MG63 (cell line): ENCODE data around the gene PER1. TPM values are rescaled to one million over a fixed set of nuclear protein-coding genes. Genes with fewer than 3 reads are reported as not detected.

Experiments used
- DNase-seq: peaks from one replicate; pipeline ENCODE4 v3.0.0-alpha.2; 2020
- H3K27me3 ChIP-seq: fragments of 250-450 bp; sonication (Bioruptor Pico); 2 replicates; pipeline ENCODE4 v1.5.1; 2020; ENCODE audit warnings: mild to moderate bottlenecking, moderate library complexity
- H3K36me3 ChIP-seq: fragments of 250-450 bp; sonication (Bioruptor Pico); 2 replicates; pipeline ENCODE4 v1.5.1; 2020; ENCODE audit warnings: mild to moderate bottlenecking, moderate library complexity
- H3K4me3 ChIP-seq: fragments of 250-450 bp; sonication (Bioruptor Pico); 2 replicates; pipeline ENCODE4 v1.5.1; 2020; ENCODE audit warnings: mild to moderate bottlenecking, moderate library complexity
- H3K9me3 ChIP-seq: fragments of 250-450 bp; sonication (Bioruptor Pico); 2 replicates; pipeline ENCODE4 v1.5.1; 2020; ENCODE audit warnings: mild to moderate bottlenecking, moderate library complexity
- total RNA-seq: library from RNA; depleted of rRNA; stranded (reverse); fragments of >200 nt; shearing (Covaris generic); gene quantifications from 2 replicates; pipeline ENCODE4 v1.2.3, GENCODE V29; 2014; ENCODE audit warnings: low replicate concordance

Gene PER1
- total RNA-seq, 1 experiment from 2014 or later = 7.9 TPM

DNA sequence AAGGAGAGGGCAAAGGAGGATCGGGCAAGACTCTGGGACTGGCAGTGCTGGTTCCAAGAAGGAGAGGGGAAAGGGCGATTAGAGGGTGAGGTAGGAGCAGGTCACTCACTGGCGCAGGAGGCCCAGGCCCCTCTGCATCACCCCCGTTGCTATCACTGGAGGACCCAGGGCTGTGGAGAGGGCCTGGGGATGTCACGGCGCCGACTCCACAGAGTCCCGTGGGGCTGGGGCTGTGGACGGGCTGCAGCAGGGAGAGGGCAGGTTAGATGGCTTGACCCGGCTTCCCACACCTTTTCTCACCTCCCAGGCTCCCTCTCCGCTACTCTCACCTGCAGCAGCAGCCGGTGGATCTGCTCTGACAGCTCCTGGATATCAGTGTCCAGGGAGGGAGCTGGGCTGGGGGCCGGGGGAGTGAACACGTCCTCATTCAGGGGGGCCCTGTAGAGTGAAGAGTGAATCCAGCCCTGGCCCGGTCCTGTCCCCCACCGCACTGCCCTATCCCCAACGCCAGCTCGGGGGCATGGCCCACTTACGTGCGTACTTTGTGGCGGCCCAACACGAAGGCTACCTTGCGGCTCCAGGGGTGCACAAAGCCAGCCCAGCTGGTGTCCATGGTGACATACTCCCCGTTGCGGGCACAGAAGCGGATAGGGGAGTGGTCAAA is 4.9 kb downstream of the PER1 start:
- no peak overlapping the region for H3K4me3 ChIP-seq
- H3K9me3 ChIP-seq = no peaks in the 10 kb centered on the region
- H3K27me3 ChIP-seq = no peaks in the 10 kb centered on the region
- H3K36me3 ChIP-seq = peaks cover 8% of the 10 kb centered on the region
- no peak for DNase-seq

GRCh38 chr17:8146381-8147140 is 5.6 kb downstream of the PER1 start:
- H3K27me3 ChIP-seq = no peaks in the 10 kb centered on the region
- no peaks in the 10 kb centered on the region for H3K9me3 ChIP-seq
- H3K36me3 ChIP-seq = peaks cover 8% of the 10 kb centered on the region
- no peak overlapping the region for H3K4me3 ChIP-seq
- DNase-seq = no peak

- Histone ChIP-seq H3K27me3 (no peaks in the 10 kb centered on the region), H3K4me3 (no peak overlapping the region), H3K9me3 (no peaks in the 10 kb centered on the region), H3K36me3 (peaks cover 8% of the 10 kb centered on the region)
- DNase-seq = no peak
These were observed 6.4 kb downstream of the PER1 start for GRCh38 chr17:8145811-8146210.

DNA sequence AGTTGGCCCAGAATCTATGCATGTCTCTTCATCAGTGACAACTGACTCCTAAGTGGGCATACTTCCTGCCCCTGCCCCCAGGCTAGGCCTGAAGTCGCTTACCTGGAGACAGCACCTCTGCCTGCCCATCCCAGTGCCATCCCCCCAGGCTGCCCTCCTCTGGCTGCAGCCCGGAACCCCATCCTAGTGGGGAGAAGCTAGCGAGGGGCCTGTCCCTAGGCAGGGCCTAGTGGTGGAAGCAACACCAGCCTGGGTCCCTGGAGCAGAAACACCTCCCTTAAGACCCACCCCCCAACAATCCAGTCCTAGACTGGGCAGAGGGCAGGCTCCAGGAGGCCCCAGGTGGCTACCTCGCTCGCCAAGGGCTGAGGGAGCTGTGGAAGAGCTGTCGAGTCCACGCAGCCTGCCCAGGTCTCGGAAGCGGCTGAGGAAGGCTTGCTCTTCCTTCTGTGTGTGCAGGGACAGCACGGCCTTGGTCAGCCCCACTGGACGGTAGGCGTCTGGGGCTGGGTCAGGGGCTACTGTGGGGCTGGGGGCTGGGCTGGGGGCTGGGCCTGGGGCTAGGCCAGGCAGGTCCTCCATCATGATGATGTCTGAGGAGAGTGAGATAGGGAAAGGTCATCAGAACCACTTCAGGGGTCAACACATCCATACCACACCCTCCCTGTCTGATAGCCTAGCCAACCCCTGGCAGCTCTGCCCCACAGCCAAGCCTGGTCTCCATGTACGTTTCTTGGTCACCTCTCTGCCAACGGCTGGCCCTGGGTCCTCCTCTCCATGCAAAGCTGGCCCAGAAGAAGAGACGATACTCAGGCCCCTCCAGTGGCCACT is 7.6 kb downstream of the PER1 start:
- H3K36me3 ChIP-seq = peaks cover 8% of the 10 kb centered on the region
- no peaks in the 10 kb centered on the region for H3K27me3 ChIP-seq
- DNase-seq = no peak
- H3K4me3 ChIP-seq = no peak overlapping the region
- H3K9me3 ChIP-seq = no peaks in the 10 kb centered on the region

- Histone ChIP-seq H3K4me3 (no peak overlapping the region), H3K27me3 (no peaks in the 10 kb centered on the region), H3K9me3 (no peaks in the 10 kb centered on the region), H3K36me3 (peaks cover 3% of the 10 kb centered on the region)
- DNase-seq = no peak
These were observed 8.4 kb downstream of the PER1 start for GRCh38 chr17:8143581-8144400.

DNA sequence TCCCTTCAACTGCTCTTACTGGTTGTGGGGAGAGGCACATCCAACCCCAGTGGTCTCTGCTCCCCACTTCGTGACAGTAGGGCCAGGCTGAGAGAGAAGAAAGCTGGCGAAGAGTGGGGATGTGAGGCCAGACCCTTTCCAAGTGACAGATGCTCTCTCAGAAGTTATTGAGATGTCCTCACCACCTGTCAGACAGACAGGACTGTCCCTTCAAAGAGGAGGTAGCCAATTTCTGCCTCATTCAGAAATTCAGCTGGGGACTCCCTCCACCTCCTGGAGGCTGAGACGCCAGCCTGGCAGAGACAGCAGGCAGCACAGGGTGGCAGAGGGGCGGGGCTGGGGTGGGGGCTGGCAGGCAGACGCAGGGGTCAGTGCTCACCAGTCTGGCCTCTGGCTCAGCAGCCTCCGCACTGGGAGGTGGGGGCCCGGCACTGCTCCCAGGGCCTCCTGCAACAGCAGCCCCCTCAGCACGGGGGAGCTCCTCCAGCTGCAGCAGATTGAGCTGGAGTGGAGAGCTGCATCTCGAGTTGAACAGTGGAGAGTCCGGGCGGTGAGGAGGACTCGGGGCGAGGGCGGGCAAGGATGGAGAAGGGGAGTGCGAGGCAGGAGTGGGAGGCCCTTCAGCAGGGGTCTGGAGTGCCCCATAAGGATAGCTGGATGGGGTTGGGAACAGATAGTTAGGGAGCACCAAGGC is 9.2 kb downstream of the PER1 start:
- Histone ChIP-seq H3K36me3 (peaks cover 2% of the 10 kb centered on the region), H3K9me3 (no peaks in the 10 kb centered on the region), H3K4me3 (no peak overlapping the region), H3K27me3 (no peaks in the 10 kb centered on the region)
- DNase-seq = no peak

- H3K27me3 ChIP-seq = no peaks in the 10 kb centered on the region
- H3K36me3 ChIP-seq = no peaks in the 10 kb centered on the region; the same call in none of the 2 replicates
- DNase-seq = no peak
These were observed 9.9 kb downstream of the PER1 start for GRCh38 chr17:8142158-8142886.

GRCh38 chr17:8141741-8142140 is 10.5 kb downstream of the PER1 start:
- no peak for DNase-seq
- Histone ChIP-seq H3K4me3 (no peak overlapping the region), H3K36me3 (no peaks in the 10 kb centered on the region; the same call in none of the 2 replicates), H3K9me3 (no peaks in the 10 kb centered on the region), H3K27me3 (no peaks in the 10 kb centered on the region)

More at GRCh38 chr17:8142158-8142886, 9.9 kb downstream of the PER1 start:
- Histone ChIP-seq H3K4me3 (no peak overlapping the region), H3K9me3 (no peaks in the 10 kb centered on the region)

DNA sequence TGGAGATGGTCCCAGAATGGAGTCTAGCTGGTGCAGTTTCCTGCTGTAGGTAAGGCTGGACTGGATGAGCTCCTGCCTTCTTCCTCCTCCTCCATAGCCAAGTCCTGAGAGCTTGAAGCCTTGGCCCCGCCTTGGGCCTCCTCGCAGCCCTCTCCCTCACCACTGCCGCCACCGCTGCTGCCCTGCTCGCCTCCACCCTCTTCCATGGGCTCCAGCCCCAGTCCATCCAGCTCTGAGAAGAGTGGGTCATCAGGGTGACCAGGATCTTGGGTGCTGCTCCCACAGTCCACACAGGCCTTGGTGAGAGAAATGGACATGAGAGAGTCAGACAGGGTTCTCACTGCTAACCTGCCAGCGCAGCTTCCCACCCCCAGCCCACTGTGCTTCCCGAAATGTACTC is 11.2 kb downstream of the PER1 start:
- DNase-seq = no peak
- no peaks in the 10 kb centered on the region for H3K9me3 ChIP-seq
- H3K27me3 ChIP-seq = no peaks in the 10 kb centered on the region
- H3K36me3 ChIP-seq = no peaks in the 10 kb centered on the region; the same call in none of the 2 replicates
- no peak overlapping the region for H3K4me3 ChIP-seq

- no peaks in the 10 kb centered on the region for H3K27me3 ChIP-seq
- no peak overlapping the region for H3K4me3 ChIP-seq
- H3K9me3 ChIP-seq = no peaks in the 10 kb centered on the region
- H3K36me3 ChIP-seq = no peaks in the 10 kb centered on the region; the same call in 1 of the 2 replicates
- DNase-seq = no peak
These were observed 11.9 kb downstream of the PER1 start for GRCh38 chr17:8140065-8141029.

- Histone ChIP-seq H3K27me3 (no peaks in the 10 kb centered on the region), H3K36me3 (no peaks in the 10 kb centered on the region), H3K4me3 (peak overlapping the region; percentile 54), H3K9me3 (no peaks in the 10 kb centered on the region)
- DNase-seq = peak; percentile 94
These were observed 13.4 kb downstream of the PER1 start for GRCh38 chr17:8138672-8139371.

- H3K36me3 ChIP-seq = no peaks in the 10 kb centered on the region
- no peaks in the 10 kb centered on the region for H3K9me3 ChIP-seq
- H3K4me3 ChIP-seq = peak overlapping the region; percentile 44
- no peaks in the 10 kb centered on the region for H3K27me3 ChIP-seq
- no peak for DNase-seq
These were observed 13.9 kb downstream of the PER1 start for GRCh38 chr17:8138374-8138671.

- no peaks in the 10 kb centered on the region for H3K36me3 ChIP-seq
- no peaks in the 10 kb centered on the region for H3K27me3 ChIP-seq
- no peaks in the 10 kb centered on the region for H3K9me3 ChIP-seq
- no peak for DNase-seq
- H3K4me3 ChIP-seq = peak overlapping the region; percentile 44
These were observed 14.4 kb downstream of the PER1 start for GRCh38 chr17:8137645-8138373.
